ENCODE data around the gene NEK2. TPM values are rescaled to one million over a fixed set of nuclear protein-coding genes. Genes with fewer than 3 reads are reported as not detected.

Gene NEK2
- total and polyA plus RNA-seq, 2 of the 13 experiments (the other 11 are each of a cell fraction or from before 2014, with no cell fraction given): 10.9 to 40.8 TPM

GRCh38 chr1:211613108-211613947, 62.1 kb downstream of the NEK2 start:
- BruUV-seq (replicated peaks): no TSS peak
- Histone ChIP-seq H3K4me1 (ENCODE audit: insufficient read depth, low read length) (peaks cover 85% of the 10 kb centered on the region), H3K36me3 (replicated peaks in 1 of 2; ENCODE audit: control insufficient read depth in 1 of 2, insufficient read depth in 2 of 2, low read length in 2 of 2) (no peaks in the 10 kb centered on the region), H3K4me2 (ENCODE audit: low read depth, low read length) (no peak overlapping the region; the same call in 1 of the 2 replicates), H3K27me3 (ENCODE audit: control insufficient read depth in 1 of 2, insufficient read depth in 2 of 2, low read length in 2 of 2) (no peaks in the 10 kb centered on the region), H3K79me2 (ENCODE audit: insufficient read depth, low read length) (no peaks in the 10 kb centered on the region), H3K9me3 (ENCODE audit: low read length) (no peaks in the 10 kb centered on the region), H3K4me3 (replicated peaks in 1 of 3; ENCODE audit: insufficient read depth in 1 of 3, low read depth in 2 of 3, low read length in 3 of 3) (no peak overlapping the region), H2AFZ (ENCODE audit: low read length) (no peak overlapping the region), H3K27ac (ENCODE audit: extremely low read length, insufficient read depth, low read length) (no peak overlapping the region), H3K9ac (ENCODE audit: insufficient read depth, low read depth, low read length) (no peak overlapping the region), H4K20me1 (ENCODE audit: insufficient read depth, low read length) (no peaks in the 10 kb centered on the region)
- whole genome bisulfite sequencing (ENCODE audit: low lambda C conversion rate): 75% methylated on average over 8 of the region's 8 CpGs
- TF ChIP-seq TEAD3 (CRISPR knock-in tag; optimal IDR thresholded peaks at IDR 0.05; ENCODE audit: borderline replicate concordance): peak; percentile 15
- peak; percentile 93 for TF ChIP-seq ZNF770 (CRISPR knock-in tag; IDR thresholded peaks at IDR 0.05)
- TF ChIP-seq MAFF (IDR thresholded peaks at IDR 0.05; ENCODE audit: low read depth, low read length): peak; percentile 37; the same call in 1 of the 2 replicates
- TF ChIP-seq ATF2 (CRISPR knock-in tag; IDR thresholded peaks at IDR 0.05): no peak
- 0 out of 2 replicates have a peak, but pooled peaks have one; percentile 26 for TF ChIP-seq ZMYM3 (CRISPR knock-in tag; IDR thresholded peaks at IDR 0.05)
- TF ChIP-seq BHLHE40 (IDR thresholded peaks at IDR 0.05; ENCODE audit: low read length): peak; percentile 47; the same call in 1 of the 2 replicates
- peak; percentile 59; the same call in 1 of the 2 replicates for TF ChIP-seq NFE2L2 (IDR thresholded peaks at IDR 0.05; ENCODE audit: low read length)
- no peak for TF ChIP-seq RXRB (CRISPR knock-in tag; IDR thresholded peaks at IDR 0.05; ENCODE audit: borderline replicate concordance)
- peak; percentile 56; the same call in 1 of the 2 replicates for TF ChIP-seq KDM1A (CRISPR knock-in tag; IDR thresholded peaks at IDR 0.05)
- TF ChIP-seq FOSL2 (CRISPR knock-in tag; IDR thresholded peaks at IDR 0.05): peak; percentile 58
- 0 out of 2 replicates have a peak, but pooled peaks have one; percentile 61 for TF ChIP-seq PRDM10 (CRISPR knock-in tag; IDR thresholded peaks at IDR 0.05; ENCODE audit: low read depth)
- TF ChIP-seq NFE2 (CRISPR knock-in tag; IDR thresholded peaks at IDR 0.05): peak; percentile 66; the same call in 1 of the 2 replicates
- no peak for TF ChIP-seq ZNF260 (CRISPR knock-in tag; IDR thresholded peaks at IDR 0.05; ENCODE audit: borderline replicate concordance, low read depth)
- 0 out of 2 replicates have a peak, but pooled peaks have one; percentile 17 for TF ChIP-seq GABPB1 (CRISPR knock-in tag; IDR thresholded peaks at IDR 0.05)
- POLR2A ChIA-PET: interaction anchor here (0.7 to 10.6 kb wide), 4 partner anchors 10 to 29 kb away, joined by 3 to 100 read pairs (median 7); no protein-coding TSS in a partner anchor
- intact Hi-C loops (cut with micrococcal nuclease; ENCODE audit: unreplicated experiment): no loop called here
- in situ Hi-C loops (cut with HindIII; ENCODE audit: extremely low pct_ligation_motif_present, low pct_unique_long_range_greater_than_20kb): no loop called here
- no peak for FAIRE-seq
- ATAC-seq: peak; percentile 8; the same call in 1 of the 3 replicates
- CTCF ChIA-PET (ENCODE audit: low intra/inter-chr PET ratio, low total read pairs): no interaction called here
- DNase-seq (ENCODE audit: low spot score): peak; percentile 55

Measured in HepG2 (cell line).